ENCODE results near the gene BAK1.

BAK1 gene

GRCh38 chr6:33622456-33623431 is 42.7 kb upstream of the BAK1 start:
- Mint-ChIP-seq H3K27me3 (ENCODE audit: low read depth, poor library complexity) (peaks cover 76% of the 10 kb centered on the region), H3K4me3 (peak overlapping the region; percentile 75), H3K27ac (no peak overlapping the region), H3K9me3 (no peaks in the 10 kb centered on the region), H3K36me3 (ENCODE audit: low read depth) (no peaks in the 10 kb centered on the region), H3K4me1 (peaks cover 23% of the 10 kb centered on the region)
- TF ChIP-seq CTCF (IDR thresholded peaks at IDR 0.05) = no peak
- no peak for DNase-seq

- Mint-ChIP-seq H3K27ac (no peak overlapping the region), H3K4me1 (peaks cover 23% of the 10 kb centered on the region)
- DNase-seq = peak; percentile 42
These were observed 41.8 kb upstream of the BAK1 start for GRCh38 chr6:33621711-33622388.

DNA sequence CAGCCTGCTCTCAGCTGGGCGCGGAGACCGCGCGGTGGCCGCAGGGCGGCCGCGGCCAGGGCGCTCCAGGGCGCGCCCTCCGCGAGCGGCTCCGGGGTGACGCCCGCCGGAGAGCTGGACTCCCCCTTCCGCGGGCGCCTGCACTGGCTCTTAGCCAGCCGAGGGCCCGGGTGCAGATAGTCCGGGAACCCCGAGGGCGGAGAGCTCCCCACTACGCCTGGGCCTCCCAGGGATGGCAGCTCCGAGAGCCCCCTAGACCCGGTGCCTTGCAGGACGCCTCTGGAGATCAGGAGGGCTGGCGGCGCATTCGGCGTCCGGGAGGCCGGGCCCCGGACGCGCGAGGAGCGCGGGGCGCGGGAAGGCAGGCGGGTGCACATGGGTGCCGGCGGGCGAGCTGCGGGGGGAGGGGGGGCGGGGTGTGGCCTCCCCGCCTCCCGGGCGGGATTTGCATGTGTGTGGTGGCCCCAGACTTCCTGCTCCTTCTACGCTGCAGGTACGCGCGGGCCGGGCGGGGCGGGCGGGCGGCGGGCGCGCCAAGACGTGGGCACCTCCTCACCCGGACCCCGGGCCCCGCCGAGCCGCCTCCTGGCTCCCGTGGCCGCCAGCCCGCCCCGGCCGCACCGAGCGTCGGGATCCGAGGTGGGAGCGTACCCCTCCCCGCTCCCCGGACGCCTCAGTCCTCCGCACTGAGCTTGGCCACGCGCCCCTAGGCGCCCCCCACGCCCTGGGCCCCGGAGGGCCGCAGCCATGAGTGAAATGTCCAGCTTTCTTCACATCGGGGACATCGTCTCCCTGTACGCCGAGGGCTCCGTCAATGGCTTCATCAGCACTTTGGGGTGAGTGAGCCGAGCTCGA is 41.0 kb upstream of the BAK1 start, which contains the start of gene ITPR3:
Gene ITPR3 (plus strand): TSS at position 467 of the 855 bp plus-strand sequence. CDS start 281 bp downstream, at position 748.
- H3K4me1 Mint-ChIP-seq = peaks cover 23% of the 10 kb centered on the region
- H3K27ac Mint-ChIP-seq = no peak within 1 kb of the TSS
- H3K36me3 Mint-ChIP-seq (ENCODE audit: low read depth) = no peaks in the 10 kb centered on the region
- TF ChIP-seq CTCF (IDR thresholded peaks at IDR 0.05) = no peak
- no peaks in the 10 kb centered on the region for H3K9me3 Mint-ChIP-seq
- peak; percentile 49 for DNase-seq
- H3K4me3 Mint-ChIP-seq = peak within 1 kb of the TSS; percentile 88
- H3K27me3 Mint-ChIP-seq (ENCODE audit: low read depth, poor library complexity) = peaks cover 76% of the 10 kb centered on the region

More at GRCh38 chr6:33621711-33622388, 41.8 kb upstream of the BAK1 start:
- no peaks in the 10 kb centered on the region for H3K9me3 Mint-ChIP-seq
- H3K36me3 Mint-ChIP-seq (ENCODE audit: low read depth) = no peaks in the 10 kb centered on the region
- TF ChIP-seq CTCF (IDR thresholded peaks at IDR 0.05) = no peak
- peaks cover 71% of the 10 kb centered on the region for H3K27me3 Mint-ChIP-seq (ENCODE audit: low read depth, poor library complexity)
- peak overlapping the region; percentile 75 for H3K4me3 Mint-ChIP-seq

DNA sequence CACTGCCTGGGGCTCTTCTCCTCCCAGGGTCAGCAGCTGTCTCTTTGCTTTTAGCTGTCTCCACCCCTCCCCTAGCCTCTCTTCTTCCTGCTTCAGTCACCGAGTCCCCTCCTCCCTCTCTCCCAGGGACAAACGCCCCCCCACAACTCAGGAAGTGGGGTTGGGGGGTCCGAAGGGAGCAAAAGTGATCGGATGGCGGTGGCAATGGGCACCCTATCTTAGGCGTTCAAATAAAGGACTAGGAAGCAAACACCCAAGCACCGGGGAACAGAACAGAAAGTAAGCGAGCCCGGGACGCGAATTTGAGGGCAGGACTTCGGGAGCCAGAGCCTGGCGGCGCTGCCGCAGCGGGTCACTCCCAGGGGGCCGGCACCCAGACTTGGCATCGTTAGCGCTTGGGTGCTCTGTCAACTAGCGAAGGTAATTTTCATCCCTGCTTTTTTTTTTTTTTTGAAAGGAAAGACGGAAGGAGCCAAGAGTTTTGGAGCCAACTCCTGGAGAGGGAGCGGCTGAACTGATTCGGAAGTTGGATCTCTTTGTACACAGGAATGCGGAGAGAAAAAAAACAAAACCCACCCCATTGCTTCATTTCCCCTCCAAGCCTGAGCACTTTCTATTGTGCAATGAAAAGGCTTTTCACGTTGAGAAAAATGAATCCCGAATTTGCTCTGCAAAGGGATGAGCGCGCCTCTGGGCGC is 40.2 kb upstream of the BAK1 start:
- Mint-ChIP-seq H3K4me3 (peak overlapping the region; percentile 88), H3K9me3 (no peaks in the 10 kb centered on the region), H3K4me1 (peaks cover 23% of the 10 kb centered on the region), H3K36me3 (ENCODE audit: low read depth) (no peaks in the 10 kb centered on the region), H3K27ac (no peak overlapping the region), H3K27me3 (ENCODE audit: low read depth, poor library complexity) (peaks cover 74% of the 10 kb centered on the region)
- peak; percentile 42 for DNase-seq
- TF ChIP-seq CTCF (IDR thresholded peaks at IDR 0.05) = no peak

GRCh38 chr6:33619166-33619840 is 39.2 kb upstream of the BAK1 start:
- no peaks in the 10 kb centered on the region for H3K9me3 Mint-ChIP-seq
- no peak for DNase-seq
- H3K4me3 Mint-ChIP-seq = peak overlapping the region; percentile 88
- H3K27ac Mint-ChIP-seq = no peak overlapping the region
- peaks cover 64% of the 10 kb centered on the region for H3K27me3 Mint-ChIP-seq (ENCODE audit: low read depth, poor library complexity)
- peaks cover 23% of the 10 kb centered on the region for H3K4me1 Mint-ChIP-seq
- no peaks in the 10 kb centered on the region for H3K36me3 Mint-ChIP-seq (ENCODE audit: low read depth)
- TF ChIP-seq CTCF (IDR thresholded peaks at IDR 0.05) = no peak
